Activated CD4-positive, alpha-beta T cell treated with anti-CD3 and anti-CD28 coated beads for 48 hours (primary cell): ENCODE measurements around the gene FAM47E.
"Not testable (repeated sequence)": the region's sequence is repeated elsewhere in the genome, so short reads cannot be mapped to it uniquely, and the experiment has no call there.

Source experiments
- DNase-seq: peaks from one replicate; pipeline ENCODE4 v3.0.0-alpha.2; 2020

The FAM47E gene

DNA sequence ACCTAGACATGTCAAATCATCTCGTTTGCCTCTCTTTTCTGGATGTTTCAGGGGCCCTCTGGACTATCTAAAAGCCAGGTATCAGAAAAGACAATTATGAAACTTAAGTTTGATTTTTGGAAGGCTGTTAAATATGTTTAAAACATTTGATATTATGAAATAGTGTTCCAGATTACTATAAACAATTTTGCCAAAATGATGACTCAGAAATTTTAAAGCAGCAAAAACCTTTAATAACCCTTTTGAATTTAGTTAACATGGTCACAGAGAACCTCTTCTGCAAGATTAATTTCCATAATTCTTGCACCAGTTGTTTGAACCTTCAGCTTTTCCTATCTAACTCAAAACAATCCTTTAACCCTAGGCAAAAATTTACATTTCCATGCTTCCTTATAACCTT is 18.8 kb upstream of the FAM47E start:
- no peak for DNase-seq

DNA sequence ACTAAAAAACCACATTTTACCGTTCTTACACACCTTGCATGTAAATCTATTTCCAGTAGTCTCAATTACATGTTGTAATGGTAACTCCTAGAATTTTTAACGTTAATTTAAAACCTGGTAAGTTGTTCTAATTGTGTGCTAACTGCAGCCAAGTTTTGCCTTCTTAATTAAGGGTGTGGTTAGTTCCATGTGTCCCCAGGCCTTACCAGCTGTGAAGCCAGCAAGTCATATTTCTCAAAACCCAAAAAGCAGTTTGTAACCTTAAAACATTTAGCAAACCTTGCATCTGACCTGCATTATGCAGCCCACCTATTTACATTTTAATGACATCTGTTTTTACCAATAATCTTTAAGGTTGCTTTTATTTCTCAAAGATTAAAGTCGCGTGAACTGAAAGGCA is 18.4 kb upstream of the FAM47E start:
- no peak for DNase-seq

- DNase-seq, result no peak
Measured at GRCh38 chr4:76233529-76233928, 18.0 kb upstream of the FAM47E start.

DNA sequence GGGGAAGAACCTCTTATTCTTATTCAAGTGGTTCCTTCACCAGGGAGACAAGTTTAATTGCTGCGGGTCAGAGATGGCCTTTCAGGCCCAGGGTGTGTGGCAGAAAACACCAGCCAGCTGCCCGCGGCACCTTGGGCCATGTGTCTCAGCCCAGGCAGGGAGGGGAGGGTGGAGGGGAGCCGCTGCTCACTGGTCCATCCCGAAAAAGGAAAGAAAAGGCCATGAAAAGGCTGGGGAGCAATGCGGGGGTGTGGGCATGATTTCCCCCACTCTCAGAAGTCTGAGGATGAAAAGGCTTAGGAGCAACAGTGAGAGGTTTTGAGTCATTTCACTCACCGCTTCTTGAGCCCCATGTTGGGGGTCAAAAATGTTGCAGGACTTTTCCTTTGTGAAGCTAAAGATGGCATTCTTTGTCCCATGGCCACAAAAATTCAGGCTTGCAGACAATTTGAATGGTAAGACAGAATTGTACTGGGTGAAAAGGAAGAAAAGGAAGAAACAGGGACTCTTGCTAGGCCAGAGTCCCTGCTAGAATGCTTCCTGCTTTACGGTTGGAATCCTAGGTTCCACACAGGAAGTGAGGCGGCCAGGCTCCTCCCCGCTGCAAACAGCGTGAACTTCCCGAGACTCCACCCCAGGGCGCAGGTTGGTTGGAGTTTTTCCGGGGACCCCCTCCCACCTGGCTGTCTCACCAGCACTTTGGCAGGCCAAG is 17.4 kb upstream of the FAM47E start:
- no peak for DNase-seq

DNA sequence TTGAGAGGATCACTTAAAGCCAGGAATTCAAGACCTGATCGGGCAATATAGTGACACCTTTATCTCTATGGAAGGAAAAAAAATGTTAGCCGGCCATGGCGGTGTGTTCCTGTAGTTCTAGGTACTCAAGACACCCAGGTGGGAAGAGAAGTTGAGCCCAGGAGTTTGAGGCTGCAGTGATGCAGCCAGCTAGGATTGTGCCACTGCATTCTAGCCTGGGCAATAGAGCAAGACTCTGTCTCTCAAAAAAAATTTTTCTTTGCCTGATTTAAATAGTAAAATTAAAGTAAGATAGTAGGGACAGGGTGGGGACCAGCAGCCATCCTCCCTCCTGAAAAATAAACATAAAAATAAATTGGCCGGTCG is 16.9 kb upstream of the FAM47E start:
- DNase-seq, result no peak

- DNase-seq, result no peak
Measured at GRCh38 chr4:76235407-76235806, 16.1 kb upstream of the FAM47E start.

DNA sequence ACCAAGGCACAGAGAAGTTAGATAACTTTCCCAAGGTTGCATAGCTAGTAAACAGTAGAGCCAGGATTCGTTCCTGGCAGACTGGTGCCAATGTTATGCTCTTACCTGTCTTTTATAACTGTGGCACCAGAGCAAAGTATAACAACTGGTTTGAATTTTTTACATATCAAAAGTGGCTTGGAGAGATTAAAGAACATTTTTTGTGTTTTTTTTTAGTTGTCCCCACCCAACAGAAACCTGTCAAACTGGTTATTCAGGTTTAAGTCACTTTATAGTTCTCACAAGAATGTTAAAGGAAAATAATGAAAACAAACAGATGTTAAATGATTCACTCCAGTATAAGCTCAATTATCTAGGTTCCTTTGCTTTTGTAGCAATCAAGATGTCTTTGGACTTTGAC is 15.6 kb upstream of the FAM47E start:
- no peak for DNase-seq

- DNase-seq, result no peak
Measured at GRCh38 chr4:76238236-76238635, 13.3 kb upstream of the FAM47E start.

DNA sequence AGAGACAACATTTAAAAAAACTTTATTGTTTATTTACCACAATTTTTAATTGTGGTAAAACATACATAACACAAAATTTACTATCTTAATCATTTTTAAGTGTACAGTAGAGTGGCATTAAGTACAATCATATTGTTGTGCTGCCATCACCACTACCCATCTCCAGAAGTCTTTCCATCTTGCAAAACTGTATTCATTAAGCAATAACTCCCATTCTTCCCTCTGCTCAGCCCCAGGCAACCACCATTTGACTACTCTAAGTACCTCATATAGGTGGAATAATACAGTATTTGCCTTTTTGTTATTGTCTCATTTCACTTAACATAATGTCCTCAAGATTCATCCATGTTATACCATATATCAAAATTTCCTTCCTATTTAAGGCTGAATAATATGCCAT is 12.8 kb upstream of the FAM47E start:
- no peak for DNase-seq

- DNase-seq, result no peak
Measured at GRCh38 chr4:76240236-76240635, 11.3 kb upstream of the FAM47E start.

DNA sequence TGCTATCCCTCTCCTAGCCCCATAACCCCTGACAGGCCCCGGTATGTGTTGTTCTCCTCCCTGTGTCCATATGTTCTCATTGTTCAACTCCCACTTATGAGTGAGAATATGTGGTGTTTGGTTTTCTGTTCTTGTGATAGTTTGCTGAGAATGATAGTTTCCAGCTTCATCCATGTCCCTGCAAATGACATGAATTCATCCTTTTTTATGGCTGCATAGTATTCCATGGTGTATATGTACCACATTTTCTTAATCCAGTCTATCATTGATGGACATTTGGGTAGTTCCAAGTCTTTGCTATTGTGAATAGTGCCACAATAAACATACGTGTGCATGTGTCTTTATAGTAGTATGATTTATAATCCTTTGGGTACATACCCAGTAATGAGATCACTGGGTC is 7.6 kb upstream of the FAM47E start:
- not testable (repeated sequence) for DNase-seq

GRCh38 chr4:76246025-76246424 is 5.5 kb upstream of the FAM47E start:
- DNase-seq, result no peak

DNA sequence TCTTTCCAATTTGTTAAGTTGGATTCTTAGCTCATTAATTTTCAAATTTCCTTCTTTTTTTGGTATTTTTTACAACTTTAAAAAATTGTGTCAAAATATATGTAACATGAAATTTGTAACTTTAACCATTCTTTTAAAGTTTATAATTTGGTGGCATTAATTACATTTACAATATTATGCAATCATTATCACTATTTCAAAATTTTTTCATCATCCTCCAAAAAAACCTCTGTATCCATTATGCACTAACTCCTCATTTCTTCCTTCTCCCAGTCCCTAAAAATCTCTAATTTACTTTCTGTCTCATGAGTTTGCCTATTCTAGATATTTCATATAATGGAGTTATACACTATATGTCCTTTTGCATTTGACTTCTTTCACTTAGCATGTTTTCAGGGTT is 4.7 kb upstream of the FAM47E start:
- DNase-seq, result no peak

GRCh38 chr4:76250962-76251361 is 559 bp upstream of the FAM47E start:
- no peak for DNase-seq

- DNase-seq, result no peak
Measured at GRCh38 chr4:76252271-76252653, 741 bp downstream of the FAM47E start.

GRCh38 chr4:76253511-76253910 is 2.0 kb downstream of the FAM47E start:
- no peak for DNase-seq

GRCh38 chr4:76256032-76256431 is 4.5 kb downstream of the FAM47E start:
- no peak for DNase-seq

DNA sequence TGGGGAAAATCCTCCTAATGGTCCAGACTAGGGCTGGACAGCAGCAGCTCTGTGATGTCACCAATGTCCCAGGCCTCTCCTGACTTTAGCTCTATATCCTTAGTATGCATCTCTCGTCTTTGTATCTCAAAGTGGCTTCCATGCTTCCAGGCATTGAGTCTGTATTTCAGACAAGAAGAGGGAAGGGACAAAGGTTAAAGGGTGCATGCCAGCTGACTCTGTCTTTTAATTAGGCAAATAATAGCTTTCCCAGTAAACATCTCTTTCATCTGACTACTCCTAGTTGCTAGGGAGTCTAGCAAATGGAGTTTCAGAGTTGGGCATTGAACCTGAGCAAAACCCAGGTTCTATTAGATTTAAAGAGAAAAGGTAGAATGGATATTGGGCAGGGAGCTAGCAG is 5.4 kb downstream of the FAM47E start:
- DNase-seq, result no peak

- DNase-seq, result no peak
Measured at GRCh38 chr4:76257824-76258223, 6.3 kb downstream of the FAM47E start.

GRCh38 chr4:76260571-76260970 is 9.1 kb downstream of the FAM47E start:
- DNase-seq, result no peak

DNA sequence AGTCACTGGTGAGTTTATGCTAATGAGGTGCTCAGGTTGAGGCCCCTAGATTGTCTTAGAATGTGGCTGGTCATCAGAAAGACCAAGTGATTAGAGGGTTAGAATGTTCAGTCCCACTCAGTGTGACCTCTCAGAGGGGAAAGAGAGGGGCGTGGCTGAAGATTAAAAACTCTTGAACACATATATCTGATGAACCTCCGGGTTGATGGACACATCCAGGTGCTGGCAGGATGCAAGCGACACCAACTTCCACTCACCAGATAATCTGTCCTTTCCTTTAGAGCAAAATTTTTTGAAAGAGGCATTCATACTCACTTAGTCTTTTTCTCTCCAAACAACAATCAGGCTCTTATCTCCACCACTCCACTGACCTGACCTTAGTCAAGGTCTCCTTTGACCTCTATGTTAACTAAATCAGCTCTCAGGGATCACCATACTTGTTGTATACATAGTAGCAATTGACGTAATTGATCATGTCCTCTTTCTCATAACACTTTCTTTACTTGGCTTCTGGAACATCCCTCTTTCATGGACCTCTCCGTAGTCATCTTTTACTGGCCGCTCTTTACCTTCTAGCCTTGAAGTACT is 14.2 kb downstream of the FAM47E start:
- no peak for DNase-seq

DNA sequence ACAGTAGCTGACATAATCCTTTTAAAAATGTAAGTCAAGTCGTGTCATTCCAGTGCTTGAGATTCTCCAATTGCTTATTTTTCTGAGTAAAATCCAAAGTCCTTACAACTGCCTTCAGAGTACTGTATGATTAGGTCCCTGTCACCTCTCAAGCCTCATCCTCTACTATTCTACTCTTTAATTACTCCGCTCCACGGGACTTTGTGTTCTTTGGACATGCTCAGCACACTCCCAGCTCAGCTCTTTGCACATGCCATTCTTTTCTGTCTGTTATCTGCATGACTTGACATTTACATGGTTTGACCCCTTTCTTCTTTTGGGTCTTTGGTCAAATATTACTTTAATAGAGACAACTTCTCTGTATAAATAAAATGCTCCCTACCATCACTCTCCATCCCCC is 15.1 kb downstream of the FAM47E start:
- DNase-seq, result no peak

- no peak for DNase-seq
Measured at GRCh38 chr4:76267811-76268210, 16.3 kb downstream of the FAM47E start.

DNA sequence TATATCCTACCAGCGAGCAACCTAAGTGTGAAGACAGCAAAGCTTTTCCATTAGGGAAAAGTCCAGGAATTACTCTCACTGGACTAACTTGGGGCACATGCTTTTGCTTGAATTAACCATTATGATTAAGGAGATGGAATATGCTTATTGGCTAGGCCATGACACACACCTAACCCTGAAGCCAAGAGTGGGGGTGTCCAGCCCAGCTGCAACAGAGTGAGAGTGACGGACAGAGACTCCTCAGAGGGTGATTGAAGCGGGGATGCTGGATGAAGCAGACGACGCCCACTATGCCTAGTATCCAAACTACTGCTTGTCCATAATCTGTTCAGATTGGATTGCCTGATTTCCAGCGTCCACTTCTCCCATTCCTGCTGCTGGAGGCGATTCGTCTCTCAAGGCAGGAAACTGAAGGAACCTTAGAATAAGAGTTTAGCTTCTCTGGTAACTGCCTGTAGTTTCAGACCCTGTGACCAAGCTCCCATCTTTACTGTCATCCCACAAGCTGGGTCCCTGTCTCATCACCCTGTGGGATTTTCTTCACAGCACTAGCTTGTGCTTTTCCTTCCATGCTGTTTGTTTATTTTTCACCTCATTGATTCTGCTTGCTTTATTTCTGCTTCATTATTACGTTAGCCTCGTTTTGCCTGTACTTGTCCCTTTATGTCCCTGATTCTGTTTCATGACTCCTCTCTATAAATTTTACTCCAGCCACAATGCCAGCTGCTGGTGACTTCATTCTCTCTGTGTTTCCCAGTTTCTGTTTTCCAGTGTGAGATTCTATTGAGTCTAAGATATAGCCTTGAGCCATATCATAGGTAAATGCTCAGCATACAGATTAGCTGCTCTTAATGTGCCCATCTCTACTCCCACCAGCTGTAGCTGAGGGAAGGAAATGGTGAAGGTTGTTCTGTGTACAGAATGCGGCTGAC is 19.0 kb downstream of the FAM47E start:
- DNase-seq, result no peak
